ENCODE measurements around the gene CCNQ. TPM values are rescaled to one million over a fixed set of nuclear protein-coding genes. Genes with fewer than 3 reads are reported as not detected.

CCNQ gene
- total and polyA plus RNA-seq, 2 donors (not counting 3 experiments of a cell fraction or from before 2014, with no cell fraction given) = 21.3 to 37.0 TPM

- intact Hi-C loops (cut with micrococcal nuclease) (no loop called here), dilution Hi-C loops (cut with MboI; ENCODE audit: extremely low pct_ligation_motif_present, low sequenced_read_pairs) (no loop called here)
- DNase-seq (ENCODE audit: low read depth, low spot score) = no peak
- TF ChIP-seq FOS (IDR thresholded peaks at IDR 0.05; ENCODE audit: borderline replicate concordance, insufficient read depth, low read length) (no peak), MAX (IDR thresholded peaks at IDR 0.05; ENCODE audit: insufficient read depth, insufficient read length) (no peak), GATA2 (IDR thresholded peaks at IDR 0.05; ENCODE audit: insufficient read depth, insufficient read length, low read depth, low read length) (no peak), JUN (IDR thresholded peaks at IDR 0.05; ENCODE audit: borderline replicate concordance, insufficient read depth, insufficient read length, low read depth) (no peak), POLR2AphosphoS5 (IDR thresholded peaks at IDR 0.05; ENCODE audit: insufficient read depth, low read depth, low read length) (no peak), EZH2 (IDR thresholded peaks at IDR 0.05; ENCODE audit: borderline replicate concordance, low read depth, low read length, severe bottlenecking) (no peak), POLR2A (IDR thresholded peaks at IDR 0.05; ENCODE audit: low read depth, low read length) (no peak), MYC (IDR thresholded peaks at IDR 0.05; ENCODE audit: low read depth, low read length) (no peak)
- TF ChIP-seq, protein P1, sequence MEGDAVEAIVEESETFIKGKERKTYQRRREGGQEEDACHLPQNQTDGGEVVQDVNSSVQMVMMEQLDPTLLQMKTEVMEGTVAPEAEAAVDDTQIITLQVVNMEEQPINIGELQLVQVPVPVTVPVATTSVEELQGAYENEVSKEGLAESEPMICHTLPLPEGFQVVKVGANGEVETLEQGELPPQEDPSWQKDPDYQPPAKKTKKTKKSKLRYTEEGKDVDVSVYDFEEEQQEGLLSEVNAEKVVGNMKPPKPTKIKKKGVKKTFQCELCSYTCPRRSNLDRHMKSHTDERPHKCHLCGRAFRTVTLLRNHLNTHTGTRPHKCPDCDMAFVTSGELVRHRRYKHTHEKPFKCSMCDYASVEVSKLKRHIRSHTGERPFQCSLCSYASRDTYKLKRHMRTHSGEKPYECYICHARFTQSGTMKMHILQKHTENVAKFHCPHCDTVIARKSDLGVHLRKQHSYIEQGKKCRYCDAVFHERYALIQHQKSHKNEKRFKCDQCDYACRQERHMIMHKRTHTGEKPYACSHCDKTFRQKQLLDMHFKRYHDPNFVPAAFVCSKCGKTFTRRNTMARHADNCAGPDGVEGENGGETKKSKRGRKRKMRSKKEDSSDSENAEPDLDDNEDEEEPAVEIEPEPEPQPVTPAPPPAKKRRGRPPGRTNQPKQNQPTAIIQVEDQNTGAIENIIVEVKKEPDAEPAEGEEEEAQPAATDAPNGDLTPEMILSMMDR (IDR thresholded peaks at IDR 0.05; ENCODE audit: extremely low read depth in 1 of 2, insufficient read depth in 1 of 2, low read depth in 1 of 2, low read length in 2 of 2) = no peak
- no TSS peak for BruUV-seq (replicated peaks)
- Histone ChIP-seq H3K27me3 (ENCODE audit: control insufficient read depth in 2 of 2, insufficient read depth in 2 of 2, low read length in 2 of 2) (peaks cover 2 to 4% of the 10 kb centered on the region in 2 experiments), H3K9ac (replicated peaks; ENCODE audit: extremely low read depth, insufficient read depth, low read length) (no peak overlapping the region), H3K9me3 (replicated peaks; ENCODE audit: control insufficient read depth, insufficient read depth, low read length) (no peaks in the 10 kb centered on the region), H3K79me2 (ENCODE audit: control insufficient read depth, insufficient read depth, low read length) (peaks cover 4% of the 10 kb centered on the region), H3K36me3 (ENCODE audit: control insufficient read depth in 2 of 2, extremely low read depth in 1 of 2, insufficient read depth in 2 of 2, low read length in 2 of 2) (no peaks in the 10 kb centered on the region), H4K20me1 (replicated peaks; ENCODE audit: control insufficient read depth, extremely low read depth, insufficient read depth, low read length) (no peaks in the 10 kb centered on the region), H2AFZ (ENCODE audit: low read depth, low read length) (no peak overlapping the region), H3K27ac (ENCODE audit: insufficient read depth, low read depth, low read length) (no peak overlapping the region), H3K4me2 (ENCODE audit: insufficient read depth, low read length) (no peak overlapping the region), H3K9me1 (replicated peaks; ENCODE audit: control insufficient read depth, extremely low read depth, insufficient read depth, low read length) (no peaks in the 10 kb centered on the region), H3K4me1 (ENCODE audit: control insufficient read depth, extremely low read depth, insufficient read depth, low read length) (peaks cover 7% of the 10 kb centered on the region), H3K4me3 (replicated peaks in 1 of 3; ENCODE audit: insufficient read depth in 1 of 3, low read depth in 1 of 3, low read length in 3 of 3) (no peak overlapping the region)
- CTCF ChIA-PET = interaction anchor here (0.7 kb wide), 1 partner anchor 65 kb away, joined by 3 read pairs; no protein-coding TSS in a partner anchor
- POLR2A ChIA-PET = no interaction called here
- FAIRE-seq = no peak
Observed at GRCh38 chrX:153603131-153603656, 4.3 kb upstream of the CCNQ start.
